CD4-positive, alpha-beta T cell (primary cell): ENCODE data around the gene RAB18. TPM values are rescaled to one million over a fixed set of nuclear protein-coding genes. Genes with fewer than 3 reads are reported as not detected.

Experiments
- ATAC-seq: fragments of 200-7000 bp; cut with Tn5 transposase; one replicate; pipeline ENCODE4 v1.10.0; 2022; ENCODE audit warnings: mild to moderate bottlenecking; ENCODE audit not compliant: poor library complexity
- CTCF ChIA-PET: fragments of 350-600 bp; sonication (Branson Sonifier 250); formaldehyde crosslinking; loops from one replicate; lab custom pipeline; 2021; ENCODE audit warnings: antibody characterized with exemption, inconsistent platforms; lab: Charles Lee
- POLR2A ChIA-PET: fragments of 350-600 bp; sonication (Branson Sonifier 250); formaldehyde crosslinking; loops from one replicate; lab custom pipeline; 2021; ENCODE audit warnings: antibody characterized with exemption, inconsistent platforms; lab: Charles Lee
- DNase-seq, 14 experiments: peaks; one replicate each; pipeline ENCODE4 v3.0.0-alpha.2; 2013 to 2020; ENCODE audit warnings: mixed read lengths in 2 of 14
- H3K27ac ChIP-seq, 2 donors: one replicate each; pipeline versions ENCODE4 v1.5.1 to v1.7.0; 2013; ENCODE audit warnings: low read length in 2 of 2, low read depth in 1 of 2, mild to moderate bottlenecking in 1 of 2
- H3K27me3 ChIP-seq, 2 experiments: 1 replicate in 1 of 2; 2 replicates in 1 of 2; pipeline versions ENCODE4 v1.6.1 to v1.7.0; 2013; ENCODE audit warnings: low read length in 2 of 2, control low read depth in 1 of 2, mild to moderate bottlenecking in 1 of 2, moderate library complexity in 1 of 2; ENCODE audit not compliant: insufficient read depth in 2 of 2, control insufficient read depth in 1 of 2
- H3K36me3 ChIP-seq: one replicate; pipeline ENCODE4 v1.6.1; 2013; ENCODE audit warnings: low read length, control low read depth; ENCODE audit not compliant: insufficient read depth
- H3K4me1 ChIP-seq: one replicate; pipeline ENCODE4 v1.6.1; 2013; ENCODE audit warnings: low read length, control low read depth; ENCODE audit not compliant: insufficient read depth
- H3K4me3 ChIP-seq: one replicate; pipeline ENCODE4 v1.5.1; 2013; ENCODE audit warnings: mild to moderate bottlenecking, low read length, moderate library complexity
- H3K9me3 ChIP-seq, 2 experiments: 1 replicate in 1 of 2; 2 replicates in 1 of 2; pipeline versions ENCODE4 v1.6.1 to v1.7.0; 2013; ENCODE audit warnings: low read length in 2 of 2, mild to moderate bottlenecking in 2 of 2, control low read depth in 1 of 2, moderate library complexity in 1 of 2; ENCODE audit not compliant: control insufficient read depth in 1 of 2, insufficient read depth in 1 of 2
- H3K27ac Mint-ChIP-seq: one replicate; pipeline ENCODE4 v1.8.0; 2020; ENCODE audit warnings: mixed read lengths
- H3K27me3 Mint-ChIP-seq: one replicate; pipeline ENCODE4 v1.8.0; 2021; ENCODE audit warnings: mixed read lengths
- H3K36me3 Mint-ChIP-seq: one replicate; pipeline ENCODE4 v1.8.0; 2021; ENCODE audit warnings: low read depth, mixed read lengths
- H3K4me1 Mint-ChIP-seq: one replicate; pipeline ENCODE4 v1.8.0; 2021; ENCODE audit warnings: low read depth, mixed read lengths
- H3K4me3 Mint-ChIP-seq: one replicate; pipeline ENCODE4 v1.8.0; 2020; ENCODE audit warnings: mild to moderate bottlenecking, mixed read lengths
- H3K9me3 Mint-ChIP-seq: one replicate; pipeline ENCODE4 v1.8.0; 2020; ENCODE audit warnings: mixed read lengths
- intact Hi-C, 2 experiments: fragments of 100-400 bp; cut with DNase I in 1 of 2; cut with micrococcal nuclease in 1 of 2; formaldehyde crosslinking; loops; one replicate each; pipeline versions ENCODE4 v1.15.1 to v1.9.0; 2023 to 2025; cut with DNase I, micrococcal nuclease
- total RNA-seq, 174 experiments: library from RNA in 2 of 174; stranded (reverse) in 2 of 174; gene quantifications; one replicate each; pipeline ENCODE4 v1.2.3 and lab custom pipeline; 2021 to 2026
- TF ChIP-seq, protein P1 (sequence below): fragments of 200-600 bp; IDR thresholded peaks from one replicate; pipeline ENCODE4 v1.8.0; 2022; ENCODE audit warnings: antibody characterized with exemption, mild to moderate bottlenecking

RAB18 gene
- total RNA-seq, 2 experiments from 2014 or later = 120 to 130 TPM

DNA sequence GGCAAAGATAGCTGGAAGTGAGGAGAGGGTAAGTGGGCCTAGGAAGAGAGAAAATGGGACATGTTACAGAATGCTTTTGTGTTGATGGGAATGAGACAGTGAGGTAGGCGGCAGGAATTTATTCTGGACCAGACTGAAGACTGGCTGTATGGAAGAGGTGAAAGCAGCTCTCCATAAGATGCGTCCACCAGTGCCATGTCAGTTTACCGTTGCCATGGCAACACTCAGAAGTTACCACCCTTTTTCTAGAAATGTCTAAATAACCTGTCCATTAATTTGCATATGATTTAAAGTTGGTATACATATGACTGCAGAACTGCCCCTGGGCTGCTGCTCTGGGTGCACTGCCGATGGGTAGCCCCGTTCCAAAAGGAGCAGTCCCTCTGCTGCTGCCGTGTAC, 46.7 kb downstream of the RAB18 start:
- CTCF ChIA-PET = no interaction called here

DNA sequence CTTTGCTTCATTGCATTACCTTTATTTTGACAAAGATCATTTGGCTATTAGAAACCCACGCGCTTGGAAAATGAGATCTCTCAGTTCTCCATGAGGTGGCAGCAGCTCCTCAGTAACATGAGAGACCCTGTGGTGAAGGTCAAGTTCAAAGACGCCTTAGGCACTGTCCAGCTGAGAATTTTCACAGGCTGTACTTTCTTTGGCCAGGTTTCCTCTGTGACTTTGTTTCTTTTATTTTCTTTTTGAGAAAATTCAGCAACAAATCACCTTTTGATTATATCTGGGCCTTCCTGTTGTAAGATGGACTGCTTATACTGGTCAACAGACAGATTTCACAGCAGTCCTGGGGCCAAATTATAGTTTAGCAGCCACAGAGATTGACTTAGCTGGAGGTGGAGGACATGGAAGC, 54.5 kb downstream of the RAB18 start:
- no peaks in the 10 kb centered on the region for H3K9me3 Mint-ChIP-seq

More for the DNA sequence above, 46.7 kb downstream of the RAB18 start:
- H3K27ac ChIP-seq = no peak overlapping the region
- POLR2A ChIA-PET = no interaction called here
- Mint-ChIP-seq H3K4me1 (no peaks in the 10 kb centered on the region), H3K36me3 (peaks cover 8% of the 10 kb centered on the region), H3K9me3 (no peaks in the 10 kb centered on the region), H3K4me3 (no peak overlapping the region), H3K27me3 (no peaks in the 10 kb centered on the region), H3K27ac (no peak overlapping the region)
- TF ChIP-seq, protein P1, sequence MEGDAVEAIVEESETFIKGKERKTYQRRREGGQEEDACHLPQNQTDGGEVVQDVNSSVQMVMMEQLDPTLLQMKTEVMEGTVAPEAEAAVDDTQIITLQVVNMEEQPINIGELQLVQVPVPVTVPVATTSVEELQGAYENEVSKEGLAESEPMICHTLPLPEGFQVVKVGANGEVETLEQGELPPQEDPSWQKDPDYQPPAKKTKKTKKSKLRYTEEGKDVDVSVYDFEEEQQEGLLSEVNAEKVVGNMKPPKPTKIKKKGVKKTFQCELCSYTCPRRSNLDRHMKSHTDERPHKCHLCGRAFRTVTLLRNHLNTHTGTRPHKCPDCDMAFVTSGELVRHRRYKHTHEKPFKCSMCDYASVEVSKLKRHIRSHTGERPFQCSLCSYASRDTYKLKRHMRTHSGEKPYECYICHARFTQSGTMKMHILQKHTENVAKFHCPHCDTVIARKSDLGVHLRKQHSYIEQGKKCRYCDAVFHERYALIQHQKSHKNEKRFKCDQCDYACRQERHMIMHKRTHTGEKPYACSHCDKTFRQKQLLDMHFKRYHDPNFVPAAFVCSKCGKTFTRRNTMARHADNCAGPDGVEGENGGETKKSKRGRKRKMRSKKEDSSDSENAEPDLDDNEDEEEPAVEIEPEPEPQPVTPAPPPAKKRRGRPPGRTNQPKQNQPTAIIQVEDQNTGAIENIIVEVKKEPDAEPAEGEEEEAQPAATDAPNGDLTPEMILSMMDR = no peak
- H3K9me3 ChIP-seq = no peaks in the 10 kb centered on the region
- no peaks in the 10 kb centered on the region for H3K4me1 ChIP-seq
- no peak for DNase-seq
- intact Hi-C loops = loop anchor here in 1 of 2 experiments (10.0 kb wide), 1 partner anchor 694 kb away; no protein-coding TSS in a partner anchor
- no peaks in the 10 kb centered on the region for H3K27me3 ChIP-seq
- no peak overlapping the region for H3K4me3 ChIP-seq
- no peaks in the 10 kb centered on the region for H3K36me3 ChIP-seq
- no peak for ATAC-seq

DNA sequence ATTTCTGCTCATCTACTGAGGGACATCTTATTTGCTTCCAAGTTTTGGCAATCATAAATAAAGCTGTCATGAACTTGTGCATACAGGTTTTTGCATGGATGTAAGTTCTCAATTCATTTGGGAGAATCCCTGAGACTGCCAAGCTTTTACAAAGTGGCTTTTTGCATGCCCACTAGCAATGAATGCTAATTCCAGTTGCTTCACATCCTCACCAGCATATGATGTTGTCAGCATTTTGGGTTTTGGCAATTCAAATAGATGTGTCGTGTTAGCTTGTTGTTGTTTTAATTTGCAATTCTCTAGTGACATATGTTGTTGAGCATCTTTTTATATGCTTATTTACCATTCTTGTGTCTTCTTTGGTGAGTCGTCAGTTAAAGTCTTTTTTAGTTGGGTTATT, 57.2 kb downstream of the RAB18 start:
- Histone ChIP-seq H3K4me3 (no peak overlapping the region), H3K27me3 (no peaks in the 10 kb centered on the region), H3K4me1 (peaks cover 3% of the 10 kb centered on the region), H3K9me3 (no peaks in the 10 kb centered on the region), H3K27ac (no peak overlapping the region), H3K36me3 (no peaks in the 10 kb centered on the region)
- H3K4me3 Mint-ChIP-seq = no peak overlapping the region
- DNase-seq (no peak), ATAC-seq (no peak)
- H3K27ac Mint-ChIP-seq = no peak overlapping the region
- H3K36me3 Mint-ChIP-seq = no peaks in the 10 kb centered on the region
- POLR2A ChIA-PET = no interaction called here
- H3K27me3 Mint-ChIP-seq = no peaks in the 10 kb centered on the region
- CTCF ChIA-PET = interaction anchor here (1.1 kb wide), 1 partner anchor 9 kb away, joined by 5 read pairs; no protein-coding TSS in a partner anchor
- H3K4me1 Mint-ChIP-seq = peaks cover 15% of the 10 kb centered on the region
- H3K9me3 Mint-ChIP-seq = peaks cover under 1% of the 10 kb centered on the region
- intact Hi-C loops = no loop called here
- TF ChIP-seq, protein P1 = no peak

More for the DNA sequence above, 54.5 kb downstream of the RAB18 start:
- no peaks in the 10 kb centered on the region for H3K36me3 ChIP-seq
- H3K27ac ChIP-seq = no peak overlapping the region
- Mint-ChIP-seq H3K27me3 (no peaks in the 10 kb centered on the region), H3K27ac (no peak overlapping the region), H3K4me3 (no peak overlapping the region), H3K36me3 (no peaks in the 10 kb centered on the region), H3K4me1 (no peaks in the 10 kb centered on the region)
- peak in 7 of 14 experiments; percentile 4 to 58 (median 36) for DNase-seq
- TF ChIP-seq, protein P1 = peak; percentile 46
- no peak overlapping the region for H3K4me3 ChIP-seq
- POLR2A ChIA-PET = no interaction called here
- no peaks in the 10 kb centered on the region for H3K27me3 ChIP-seq
- no peaks in the 10 kb centered on the region for H3K9me3 ChIP-seq
- peaks cover under 1% of the 10 kb centered on the region for H3K4me1 ChIP-seq
- intact Hi-C loops = loop anchor here (2.0 to 10.0 kb wide), 4 partner anchors 98 to 834 kb away; no protein-coding TSS in a partner anchor
- ATAC-seq = no peak
- CTCF ChIA-PET = interaction anchor here (0.6 to 0.7 kb wide), 2 partner anchors 107 to 1237 kb away, joined by 3 to 4 read pairs; no protein-coding TSS in a partner anchor
